HG03039 (cell line): ENCODE measurements around the gene SLC34A3.
A peak's percentile ranks its signal among the peaks of the same experiment; 100 is the strongest.
"Not testable (repeated sequence)": the region's sequence is repeated elsewhere in the genome, so short reads cannot be mapped to it uniquely, and the experiment has no call there.

Experiments
- ATAC-seq: cut with Tn5 transposase; IDR thresholded peaks from one replicate; pipeline ENCODE4 v1.9.1; 2021; ENCODE audit warnings: mild to moderate bottlenecking, moderate library complexity; ENCODE audit not compliant: unreplicated experiment

Gene SLC34A3

GRCh38 chr9:137241490-137242268, 11.0 kb downstream of the SLC34A3 start:
- peak; percentile 11 for ATAC-seq

DNA sequence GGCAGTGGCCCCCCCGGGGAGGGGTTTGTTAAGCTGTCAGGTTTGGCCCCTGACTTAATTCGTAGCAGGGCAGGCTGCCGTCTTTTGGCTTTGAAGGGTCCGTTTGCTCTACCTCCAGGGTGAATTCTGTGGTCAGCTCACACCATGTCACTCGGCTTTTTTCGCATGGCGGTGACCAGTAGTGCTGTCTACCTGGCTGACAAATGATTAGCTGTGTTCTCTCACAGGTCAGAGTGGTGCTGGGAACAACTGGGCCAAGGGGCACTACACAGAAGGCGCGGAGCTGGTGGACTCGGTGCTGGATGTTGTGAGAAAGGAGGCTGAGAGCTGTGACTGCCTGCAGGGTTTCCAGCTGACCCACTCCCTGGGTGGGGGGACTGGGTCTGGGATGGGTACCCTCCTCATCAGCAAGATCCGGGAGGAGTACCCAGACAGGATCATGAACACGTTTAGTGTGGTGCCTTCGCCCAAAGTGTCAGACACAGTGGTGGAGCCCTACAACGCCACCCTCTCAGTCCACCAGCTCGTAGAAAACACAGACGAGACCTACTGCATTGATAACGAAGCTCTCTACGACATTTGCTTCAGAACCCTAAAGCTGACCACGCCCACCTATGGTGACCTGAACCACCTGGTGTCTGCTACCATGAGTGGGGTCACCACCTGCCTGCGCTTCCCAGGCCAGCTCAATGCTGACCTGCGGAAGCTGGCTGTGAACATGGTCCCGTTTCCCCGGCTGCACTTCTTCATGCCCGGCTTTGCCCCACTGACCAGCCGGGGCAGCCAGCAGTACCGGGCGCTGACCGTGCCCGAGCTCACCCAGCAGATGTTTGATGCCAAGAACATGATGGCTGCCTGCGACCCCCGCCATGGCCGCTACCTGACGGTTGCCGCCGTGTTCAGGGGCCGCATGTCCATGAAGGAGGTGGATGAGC, 11.8 kb downstream of the SLC34A3 start:
- ATAC-seq: no peak

GRCh38 chr9:137243266-137243625, 12.5 kb downstream of the SLC34A3 start:
- ATAC-seq: not testable (repeated sequence)

DNA sequence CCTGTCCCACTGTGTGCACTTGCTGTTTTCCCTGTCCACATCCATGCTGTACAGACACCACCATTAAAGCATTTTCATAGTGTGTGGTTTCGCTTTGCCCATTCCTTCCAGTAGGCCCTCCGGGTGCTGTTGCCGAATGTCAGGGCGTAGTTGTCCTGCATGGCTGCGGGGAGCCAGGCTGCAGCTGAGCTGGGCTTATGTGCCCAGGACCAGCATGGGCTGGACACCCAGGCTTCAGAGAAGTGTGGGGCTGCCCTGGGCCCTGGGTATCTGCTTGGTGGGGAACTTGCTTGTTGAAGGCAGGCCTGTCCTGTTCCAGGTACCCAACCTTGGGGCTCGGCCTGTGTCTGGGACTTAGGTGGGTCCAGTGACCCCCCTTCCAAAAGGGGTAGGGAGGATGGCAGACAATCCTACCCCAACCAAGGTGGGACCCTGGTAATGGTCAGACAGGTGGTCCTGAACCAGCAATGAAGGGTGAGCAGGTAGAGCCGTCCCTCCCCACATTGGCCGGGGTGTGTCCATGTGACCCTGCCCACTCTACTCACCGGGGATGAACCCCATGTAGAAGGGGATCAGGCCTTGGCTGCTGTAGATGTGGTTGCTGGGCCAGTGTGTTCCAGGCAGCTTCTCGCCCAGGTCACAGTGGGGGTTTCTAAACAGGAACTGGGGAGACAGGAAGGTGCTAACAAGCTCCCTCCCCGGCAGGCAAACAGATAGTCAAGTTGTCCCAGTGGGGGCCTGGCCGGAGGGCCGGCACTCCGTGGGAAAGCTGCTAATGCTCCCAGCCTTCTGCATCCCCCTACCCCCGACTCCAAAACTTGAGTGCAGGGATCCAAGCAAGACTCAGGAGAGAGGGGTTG, 13.2 kb downstream of the SLC34A3 start:
- no peak for ATAC-seq

DNA sequence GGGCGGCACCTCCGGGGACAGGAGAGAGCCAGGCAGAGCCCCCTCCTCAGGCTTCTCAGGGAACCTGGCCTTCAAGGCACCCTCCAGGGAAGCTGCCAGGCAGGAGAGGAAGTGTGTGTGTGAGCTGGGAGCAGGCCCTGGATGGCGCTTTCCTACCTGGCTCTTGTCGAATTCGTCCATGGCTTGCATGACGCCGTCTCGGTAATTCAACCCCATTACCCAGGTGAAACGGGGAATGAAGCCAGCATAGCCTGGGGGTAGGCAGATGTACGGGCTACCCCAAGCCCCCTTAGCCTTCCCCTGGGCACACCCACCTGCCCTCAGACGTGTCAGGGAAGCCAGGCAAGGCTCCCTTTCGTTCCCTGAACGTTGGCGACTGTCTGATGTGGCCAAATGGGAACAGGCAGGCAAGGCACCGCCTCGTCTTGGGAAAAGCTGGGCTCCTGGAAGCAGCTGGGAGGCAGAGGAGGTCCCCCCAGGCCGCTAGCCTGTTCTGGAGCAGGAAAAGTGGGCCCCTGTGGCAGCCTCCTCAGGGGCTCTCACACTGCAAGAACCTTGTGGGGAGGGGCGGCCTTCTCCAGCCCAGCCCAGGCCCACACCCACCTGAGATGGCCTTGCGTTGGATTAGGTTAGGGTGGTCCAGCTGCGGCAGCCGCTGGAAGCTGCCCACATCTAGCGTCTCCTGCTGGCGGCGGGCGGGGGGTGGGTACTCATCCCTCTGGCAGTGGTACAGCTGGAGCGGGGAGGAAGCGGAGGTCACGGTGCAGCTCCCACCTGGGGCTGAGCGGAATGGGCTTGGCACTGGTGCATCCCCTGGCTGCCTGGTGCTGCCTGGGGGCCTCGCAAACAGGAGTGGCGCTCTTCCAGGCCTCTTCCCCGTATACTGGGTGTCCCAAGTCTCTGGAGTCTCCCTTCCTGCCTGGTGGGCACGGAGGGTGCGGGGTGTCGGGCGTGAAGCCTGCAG, 14.1 kb downstream of the SLC34A3 start:
- ATAC-seq: no peak

DNA sequence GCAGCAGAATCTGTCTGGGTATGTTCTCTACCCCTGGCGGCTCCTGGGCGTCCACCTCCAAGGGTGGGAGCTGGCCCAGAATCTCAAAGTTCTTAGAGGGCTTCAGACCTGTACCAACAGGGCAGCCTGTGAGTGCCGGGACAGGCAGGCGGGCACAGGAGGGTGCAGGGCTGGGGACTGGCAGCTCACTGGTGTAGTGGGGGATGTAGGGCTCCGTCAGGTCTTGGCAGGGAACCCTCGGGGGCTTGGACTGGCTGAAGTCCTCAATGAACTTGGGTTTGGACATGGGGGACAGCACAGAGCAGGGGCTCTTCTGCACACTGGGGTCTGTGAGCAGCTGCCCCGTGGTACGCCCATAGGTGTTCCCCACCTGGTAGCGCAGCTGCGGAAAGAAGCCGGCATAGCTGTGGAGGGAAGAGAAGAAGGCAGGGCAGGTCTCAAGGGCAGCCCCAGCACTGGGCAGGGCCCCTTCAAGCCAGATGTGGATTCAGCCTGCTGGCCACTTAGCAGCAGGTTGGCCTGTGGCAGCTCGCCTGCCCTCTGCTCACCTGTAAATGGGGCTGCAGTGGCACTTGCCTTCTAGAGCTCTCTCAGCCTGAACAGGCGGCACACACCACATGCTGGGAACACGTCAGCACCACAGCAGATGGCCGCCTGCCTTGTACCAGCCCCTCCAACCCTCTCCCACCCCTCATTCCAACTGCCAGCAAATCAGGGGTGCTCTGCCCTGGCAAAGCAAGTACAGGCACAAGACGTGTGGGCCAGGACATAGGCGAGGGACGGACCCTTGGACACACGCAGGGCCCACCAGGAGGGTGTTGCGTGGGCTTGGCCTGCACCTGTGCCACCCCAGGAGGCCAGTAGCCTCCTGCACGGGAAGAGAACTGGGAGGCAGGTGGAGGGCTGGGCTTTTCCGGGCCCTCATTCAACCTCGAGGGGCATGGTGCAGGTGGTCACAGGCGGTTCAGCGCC, 15.0 kb downstream of the SLC34A3 start:
- no peak for ATAC-seq

GRCh38 chr9:137247135-137247915, 16.6 kb downstream of the SLC34A3 start:
- no peak for ATAC-seq

- no peak for ATAC-seq
Measured at GRCh38 chr9:137247916-137248175, 17.1 kb downstream of the SLC34A3 start.

GRCh38 chr9:137250329-137251193, 19.9 kb downstream of the SLC34A3 start:
- no peak for ATAC-seq

DNA sequence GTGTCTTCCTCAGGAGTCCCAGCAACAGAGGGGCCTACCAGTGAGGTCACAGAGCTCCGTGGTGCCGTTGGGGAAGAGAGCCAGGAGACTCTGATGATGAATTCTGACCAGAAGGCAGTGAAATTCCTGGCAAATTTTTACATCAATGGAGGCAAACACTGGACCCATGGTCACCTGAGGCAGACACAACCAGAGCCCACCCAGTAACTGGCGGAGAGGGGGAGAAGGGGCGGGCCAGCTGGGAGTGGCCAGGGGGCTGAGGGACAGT, 20.4 kb downstream of the SLC34A3 start, which contains the start of gene STPG3:
TSS of gene STPG3 (plus strand) at position 93 of the 268 bp plus-strand sequence. CDS start at position 94, 1 bp downstream.
- ATAC-seq: no peak

GRCh38 chr9:137251490-137252268, 21.0 kb downstream of the SLC34A3 start:
- no peak for ATAC-seq

DNA sequence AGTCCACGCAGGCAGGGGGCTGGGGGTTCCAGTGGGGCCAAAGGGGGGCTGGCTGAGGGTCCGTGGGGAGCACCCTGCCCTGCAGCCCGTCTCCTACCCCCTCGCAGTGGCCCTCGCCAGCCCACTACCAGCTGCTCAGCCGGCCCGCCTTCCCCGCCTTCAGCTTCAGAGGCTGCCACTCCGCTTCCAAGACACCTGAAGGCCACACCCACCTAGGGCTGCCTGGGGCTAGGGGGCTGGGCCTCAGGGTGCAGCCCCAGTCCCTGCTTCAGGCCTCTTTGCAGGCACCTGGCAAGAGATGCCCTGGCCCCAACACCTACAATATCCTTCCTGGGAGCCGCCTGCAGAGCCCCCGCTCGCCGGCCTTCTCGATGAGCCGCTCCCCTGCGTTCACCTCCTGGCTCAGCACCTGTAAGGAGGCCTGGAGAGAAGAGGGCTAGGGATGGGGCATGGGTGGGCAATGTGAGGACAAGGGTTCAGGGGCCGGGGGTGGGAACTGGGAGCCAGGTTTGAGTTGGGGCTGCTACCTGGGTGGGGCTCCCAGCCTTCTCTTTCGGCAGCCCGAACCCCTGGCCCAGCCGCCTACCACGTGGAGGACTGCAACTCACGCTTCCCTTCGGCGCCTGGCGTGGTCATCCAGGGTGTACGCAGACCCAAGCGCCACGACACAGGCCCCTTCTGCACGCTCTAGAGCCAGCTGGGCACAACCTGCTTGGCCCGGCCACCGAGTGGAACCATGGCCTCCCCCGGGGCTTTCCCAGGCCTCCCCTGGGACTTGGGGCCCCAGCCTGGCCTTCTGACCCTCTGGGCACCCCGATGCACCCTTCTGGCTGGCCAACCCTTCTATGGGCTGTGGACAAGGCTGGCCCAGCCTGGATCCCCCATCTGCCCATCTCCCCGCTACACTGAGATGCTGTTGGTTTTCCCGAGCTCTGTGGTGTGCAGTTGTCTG, 22.1 kb downstream of the SLC34A3 start:
- no peak for ATAC-seq

DNA sequence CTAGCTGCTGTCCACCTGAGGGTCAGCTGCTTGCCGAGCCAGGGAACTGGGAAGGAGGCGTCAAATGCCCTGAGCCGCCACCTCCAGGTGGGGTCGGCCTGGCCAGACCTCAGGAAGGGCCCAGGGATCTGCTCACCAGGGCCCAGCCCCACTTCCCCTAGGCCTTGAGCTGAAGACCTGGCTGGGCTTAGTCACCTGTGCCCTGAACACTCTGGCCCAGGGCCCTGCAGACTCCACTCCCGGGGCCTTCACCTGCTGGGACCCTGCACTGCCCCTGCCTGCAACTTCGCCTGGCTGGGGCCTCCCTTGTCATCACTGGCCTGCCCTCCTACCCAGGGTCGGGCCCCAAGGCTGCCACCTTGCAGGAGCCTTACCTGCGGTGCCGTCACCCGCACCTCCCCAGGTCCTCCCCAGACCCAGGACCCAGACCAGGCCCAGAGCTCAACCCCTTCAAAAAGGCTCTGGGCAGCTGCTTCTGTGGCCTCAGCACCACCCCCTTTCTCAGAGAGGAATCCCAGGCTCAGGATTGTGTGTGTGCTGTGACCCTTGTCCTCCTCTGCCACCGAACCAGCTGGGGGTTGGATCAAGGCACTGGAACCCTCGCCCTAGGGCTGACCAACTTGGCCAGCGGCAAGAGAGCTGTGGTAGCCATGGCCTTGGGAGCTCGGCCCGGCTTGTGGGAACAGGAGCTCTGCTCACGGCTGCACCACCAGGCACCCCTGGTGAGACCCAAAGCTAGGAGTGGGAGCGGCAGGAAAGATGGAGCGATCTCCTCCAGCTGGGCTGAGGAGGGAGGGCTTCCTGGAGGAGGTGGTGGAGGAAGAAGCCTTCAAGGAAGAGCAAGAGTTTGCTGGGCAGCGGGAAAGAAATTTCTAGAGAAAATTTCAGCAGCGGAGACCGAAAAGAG, 23.3 kb downstream of the SLC34A3 start:
- ATAC-seq: no peak

DNA sequence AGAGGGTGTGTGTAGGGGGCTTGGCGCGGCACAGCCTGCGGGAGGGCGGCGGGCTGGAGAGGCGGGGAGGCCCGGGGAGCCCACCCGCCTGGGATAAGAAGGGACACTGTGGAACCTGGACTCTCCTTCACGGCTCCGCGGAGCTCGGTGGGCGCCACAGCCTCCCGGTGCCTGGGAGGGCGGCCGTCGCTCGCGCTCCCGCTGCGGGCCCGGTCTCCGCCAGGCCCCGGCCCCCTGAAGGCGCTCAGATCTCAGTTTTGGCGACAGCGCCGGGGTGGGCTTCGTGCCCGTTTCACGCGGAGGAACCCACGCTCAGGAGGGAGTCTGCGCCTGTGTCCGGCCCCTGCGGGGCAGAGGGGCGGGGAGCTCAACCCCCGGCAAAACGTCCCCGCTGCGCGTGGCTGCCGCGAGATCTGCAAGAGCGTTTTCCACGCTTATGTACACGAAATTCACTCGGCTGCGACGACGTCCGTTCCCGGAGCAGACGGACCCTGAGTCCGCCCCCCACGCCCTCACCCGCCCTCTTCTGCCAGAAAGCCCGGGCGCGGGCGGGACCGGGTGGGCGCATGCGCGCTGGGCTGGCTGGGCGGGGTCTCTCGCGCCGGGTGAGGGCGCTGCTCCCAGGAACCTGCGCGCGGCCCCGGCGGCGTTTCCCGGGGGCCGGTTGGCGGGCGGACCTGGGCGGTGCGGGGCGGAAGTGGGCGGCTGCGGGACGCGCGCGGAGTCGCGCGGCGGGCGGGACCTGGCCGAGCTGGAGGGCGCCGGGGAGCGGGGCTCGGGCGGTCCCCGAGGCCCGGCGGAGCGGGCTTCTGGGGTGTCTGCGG, 24.1 kb downstream of the SLC34A3 start, which contains the start of gene NELFB:
TSS of gene NELFB (plus strand) at position 704 of the 824 bp plus-strand sequence.
- ATAC-seq: peak; percentile 73
